NCI-H2081 (cell line): ENCODE results near the gene TECTA.
A peak's percentile ranks its signal among the peaks of the same experiment; 100 is the strongest.
"Not testable (repeated sequence)": the region's sequence is repeated elsewhere in the genome, so short reads cannot be mapped to it uniquely, and the experiment has no call there.

ENCODE experiments used
- DNase-seq, 2 experiments: peaks; one replicate each; lab custom pipeline; 2025; lab: John Stamatoyannopoulos, UW

The TECTA gene

DNA sequence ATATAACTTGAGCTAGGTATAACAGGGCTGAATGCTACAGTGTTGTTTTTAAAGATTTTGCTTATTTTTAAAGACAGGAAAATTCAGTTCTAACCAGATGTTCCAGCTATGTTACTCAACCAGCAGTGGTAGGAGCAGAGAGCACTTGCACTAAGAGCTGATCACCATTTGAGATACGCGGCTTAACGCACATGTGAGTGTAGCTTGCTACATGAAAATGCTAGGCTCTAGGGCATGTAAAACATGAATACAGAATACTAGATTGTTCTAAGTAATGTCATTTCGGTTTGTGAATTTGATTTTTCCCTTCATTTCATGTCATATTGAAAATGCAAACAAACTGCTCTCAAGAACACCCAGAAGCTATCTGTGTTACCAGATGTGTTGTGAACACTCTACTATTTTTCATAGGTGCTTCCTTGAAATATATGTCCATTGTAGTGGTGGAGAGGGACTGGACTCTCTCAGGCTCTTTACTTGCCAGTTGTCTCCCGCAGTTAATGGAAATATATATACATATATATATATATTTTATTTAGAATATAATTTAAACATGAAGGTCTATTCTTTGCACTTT, 10.8 kb upstream of the TECTA start:
- DNase-seq = no peak

DNA sequence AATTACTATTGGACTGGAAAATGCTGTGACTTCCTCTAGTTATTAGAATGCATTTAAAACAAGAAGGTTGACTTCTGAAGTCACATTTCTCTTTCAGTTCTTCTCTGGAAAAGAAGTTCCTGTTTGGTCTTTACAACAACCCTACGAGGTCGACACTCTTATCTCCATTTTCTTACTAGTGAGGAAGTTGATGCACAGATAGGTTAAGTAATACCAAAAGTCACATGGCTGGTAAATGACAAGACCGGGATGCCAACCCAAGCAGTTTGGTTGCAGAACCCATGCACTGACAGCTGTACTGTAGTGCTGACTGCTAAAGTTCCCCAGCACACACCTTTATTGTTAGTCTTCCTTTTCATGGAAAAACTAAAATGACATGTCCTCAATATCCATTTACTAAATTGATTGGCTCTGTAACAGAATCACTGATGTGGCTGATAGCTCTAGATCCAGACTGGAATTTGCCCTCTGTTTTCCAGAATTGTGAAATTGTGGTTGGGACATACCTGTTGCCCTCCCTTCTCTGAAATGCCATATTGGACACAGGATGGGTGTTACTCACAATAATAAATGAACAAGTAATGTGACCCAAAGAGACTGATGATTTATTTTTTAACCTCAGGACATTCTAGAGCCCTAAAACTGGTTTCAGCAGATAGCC, 9.4 kb upstream of the TECTA start:
- no peak for DNase-seq

DNA sequence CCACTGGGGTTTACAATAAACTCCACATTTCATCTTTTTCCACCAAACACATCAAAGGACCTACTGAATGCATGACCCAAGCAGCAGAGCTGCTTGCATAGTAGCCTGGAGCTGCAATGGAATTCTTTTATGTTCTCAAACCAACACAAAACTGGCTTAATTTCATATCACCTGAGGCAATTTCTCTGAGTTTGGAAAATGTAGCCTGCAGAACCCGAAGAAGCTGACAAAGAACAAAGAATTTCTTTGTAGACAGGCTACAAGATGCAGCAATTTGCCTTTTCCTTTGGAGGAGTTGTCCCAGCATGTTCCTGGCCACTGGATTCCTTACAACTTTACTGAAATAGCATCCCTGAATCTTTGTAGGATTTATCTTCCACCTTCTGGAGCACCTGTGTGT, 5.5 kb upstream of the TECTA start:
- no peak for DNase-seq

DNA sequence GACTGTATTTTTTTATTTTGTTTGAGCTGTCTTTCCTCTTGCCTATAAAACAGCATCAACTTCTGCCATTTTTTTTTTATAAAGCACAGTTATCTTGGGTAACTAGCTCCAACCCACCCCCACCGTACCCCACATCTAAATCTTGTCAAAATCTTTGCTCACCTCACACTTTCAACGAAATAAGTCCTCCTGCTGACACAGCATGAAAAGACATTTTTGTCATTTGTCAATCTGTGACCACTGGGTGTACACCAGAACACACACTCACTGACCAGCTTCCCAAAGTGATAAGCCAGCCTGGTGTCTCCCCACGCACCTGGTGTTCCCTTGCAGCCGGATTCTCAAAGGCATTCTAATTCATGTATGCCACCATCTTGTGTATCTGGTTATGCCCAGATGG, 1.7 kb upstream of the TECTA start:
- DNase-seq = no peak

DNA sequence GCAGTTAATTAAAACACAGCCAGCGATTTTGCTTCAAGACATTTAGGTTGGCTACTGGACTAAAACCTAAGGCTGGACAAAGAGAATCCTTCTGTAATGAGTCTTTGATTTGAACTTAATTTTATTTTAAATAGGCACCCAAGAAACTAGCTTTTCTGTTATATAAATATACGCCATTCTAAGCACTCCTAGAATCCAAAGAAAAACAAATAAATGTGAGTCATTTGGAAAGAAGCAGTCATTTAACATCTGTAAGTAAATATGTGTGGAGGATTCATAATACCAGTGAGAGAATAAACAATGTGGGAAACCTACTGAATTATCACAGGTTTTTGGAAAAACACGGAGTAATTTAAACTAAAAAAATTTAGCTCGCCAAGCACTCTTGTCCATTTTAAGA, 1.2 kb upstream of the TECTA start:
- no peak for DNase-seq

DNA sequence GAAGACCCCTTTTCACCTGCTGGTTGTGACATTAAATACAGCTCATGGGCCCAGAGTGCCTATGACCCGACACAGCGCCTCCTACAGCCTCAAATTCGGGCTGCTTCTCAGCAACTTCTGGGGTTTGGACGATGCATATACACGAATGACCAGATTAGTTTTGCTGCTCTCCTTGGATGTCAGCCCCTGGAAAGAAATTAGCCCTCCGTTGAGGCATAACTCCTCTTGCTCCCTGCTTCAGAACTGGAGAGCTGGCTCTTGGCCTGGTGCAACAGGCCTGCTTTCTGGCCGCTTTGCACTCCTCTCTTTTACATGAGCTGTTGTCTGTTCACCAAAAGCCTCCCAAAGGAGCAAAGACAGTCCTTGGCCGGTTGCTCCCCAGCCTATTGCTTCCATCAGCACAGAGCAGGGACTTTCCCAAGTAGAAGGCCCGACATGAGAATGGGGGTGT, 3.3 kb downstream of the TECTA start:
- DNase-seq = no peak

DNA sequence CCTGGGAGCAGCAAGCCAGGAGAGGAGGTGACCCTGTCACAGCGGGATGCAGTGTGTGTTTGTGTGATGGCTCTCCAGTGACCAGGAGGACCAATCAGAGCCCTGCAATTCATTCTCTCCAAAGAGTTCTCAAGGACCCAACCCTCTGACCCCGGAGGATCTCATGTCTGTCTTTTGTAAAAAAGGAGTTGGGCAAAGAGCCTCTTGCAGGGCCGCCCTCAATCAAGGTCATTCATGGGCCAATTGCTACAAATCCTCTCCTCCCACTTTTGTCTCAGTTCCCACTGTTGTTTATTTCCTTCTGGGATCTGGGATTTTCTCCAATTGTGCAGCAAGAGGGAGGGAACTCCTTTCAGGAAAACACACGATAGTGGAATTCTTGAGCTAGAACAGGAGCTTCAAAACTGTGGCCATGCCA, 4.0 kb downstream of the TECTA start:
- no peak for DNase-seq

DNA sequence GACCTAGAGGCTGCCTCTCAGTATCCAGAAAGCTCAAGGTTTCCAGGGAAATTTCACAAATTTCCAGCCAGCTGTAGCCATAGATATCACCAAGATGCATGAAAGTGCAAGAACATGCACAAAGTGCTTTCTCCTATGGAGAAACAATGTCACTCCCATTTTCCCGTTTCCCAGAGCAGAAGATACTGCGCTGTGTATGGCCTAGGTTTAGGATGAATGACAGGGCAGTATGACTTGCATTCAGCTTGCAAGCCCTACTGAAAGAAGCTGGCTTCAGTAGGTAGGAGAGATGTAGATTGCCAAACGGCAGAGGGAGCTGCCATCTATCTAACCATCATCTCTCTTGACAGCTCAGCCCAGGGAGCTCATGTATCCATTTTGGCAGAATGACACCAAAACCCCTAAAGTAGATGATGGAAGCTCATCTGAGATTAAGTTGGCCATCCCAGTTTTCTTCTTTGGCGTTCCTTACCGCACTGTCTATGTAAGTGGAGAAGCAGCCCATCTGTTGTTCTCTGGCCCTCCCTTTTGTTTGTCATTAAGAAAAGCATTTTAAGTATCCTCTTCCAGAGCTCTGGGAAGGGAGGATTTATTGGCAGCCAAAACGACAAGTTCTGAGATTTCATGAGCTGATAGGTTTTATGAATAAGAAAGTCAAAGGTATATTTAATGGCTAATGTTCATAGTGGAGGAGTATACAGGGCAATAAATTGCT, 4.6 kb downstream of the TECTA start:
- DNase-seq = no peak

DNA sequence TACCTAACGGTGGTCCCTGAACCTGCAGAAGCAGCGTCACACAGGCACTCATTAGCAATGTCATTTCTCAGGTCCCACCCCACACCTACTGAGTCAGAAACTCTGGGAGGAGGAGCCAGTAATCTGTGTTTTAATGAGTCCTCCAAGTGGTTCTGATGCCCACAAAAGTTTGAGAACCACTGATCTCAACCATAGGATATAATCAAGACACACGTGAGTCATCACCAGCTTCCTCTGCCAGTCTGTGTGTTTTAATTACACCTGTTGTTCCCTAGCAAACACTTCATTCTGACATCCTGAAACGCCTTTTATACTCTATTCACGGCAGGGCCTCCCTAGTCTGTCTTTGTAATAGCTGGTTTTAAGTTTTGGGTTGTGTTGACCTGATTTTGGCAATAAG, 5.8 kb downstream of the TECTA start:
- peak; percentile 14 to 60 for DNase-seq

DNA sequence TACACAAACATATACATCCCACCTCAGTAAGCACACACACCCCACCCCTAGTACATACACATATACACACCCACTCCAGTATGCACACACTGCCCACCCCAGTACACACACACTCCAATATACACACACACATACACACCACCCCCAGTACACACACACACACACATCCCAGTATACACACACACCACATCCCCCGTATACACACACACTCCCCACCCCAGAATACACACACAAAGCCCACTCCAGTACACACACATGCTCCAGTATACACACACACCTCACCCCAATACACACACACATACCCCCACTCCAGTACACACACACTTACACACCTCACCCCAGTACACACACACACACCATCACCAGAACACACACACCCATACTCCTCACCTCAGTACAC, 7.4 kb downstream of the TECTA start:
- no peak for DNase-seq

DNA sequence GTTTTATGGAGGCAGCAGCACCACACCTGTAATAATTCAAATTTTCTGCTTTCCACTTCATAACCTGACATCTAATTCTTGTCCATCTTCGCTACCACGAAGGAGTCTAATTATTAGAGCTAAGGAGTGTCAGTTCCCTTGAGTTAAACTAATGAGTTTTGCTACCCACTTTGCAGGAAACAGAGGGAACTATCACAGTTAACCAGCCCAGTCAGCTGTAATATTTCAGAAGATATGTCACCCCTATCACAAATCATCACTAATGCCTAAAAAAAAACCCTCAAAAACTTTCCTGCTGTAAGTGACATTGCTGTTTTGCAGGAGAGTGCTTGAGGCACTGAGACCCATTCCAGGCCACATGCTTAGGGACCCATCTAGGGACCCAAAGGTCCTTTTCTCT, 8.4 kb downstream of the TECTA start:
- DNase-seq = no peak

DNA sequence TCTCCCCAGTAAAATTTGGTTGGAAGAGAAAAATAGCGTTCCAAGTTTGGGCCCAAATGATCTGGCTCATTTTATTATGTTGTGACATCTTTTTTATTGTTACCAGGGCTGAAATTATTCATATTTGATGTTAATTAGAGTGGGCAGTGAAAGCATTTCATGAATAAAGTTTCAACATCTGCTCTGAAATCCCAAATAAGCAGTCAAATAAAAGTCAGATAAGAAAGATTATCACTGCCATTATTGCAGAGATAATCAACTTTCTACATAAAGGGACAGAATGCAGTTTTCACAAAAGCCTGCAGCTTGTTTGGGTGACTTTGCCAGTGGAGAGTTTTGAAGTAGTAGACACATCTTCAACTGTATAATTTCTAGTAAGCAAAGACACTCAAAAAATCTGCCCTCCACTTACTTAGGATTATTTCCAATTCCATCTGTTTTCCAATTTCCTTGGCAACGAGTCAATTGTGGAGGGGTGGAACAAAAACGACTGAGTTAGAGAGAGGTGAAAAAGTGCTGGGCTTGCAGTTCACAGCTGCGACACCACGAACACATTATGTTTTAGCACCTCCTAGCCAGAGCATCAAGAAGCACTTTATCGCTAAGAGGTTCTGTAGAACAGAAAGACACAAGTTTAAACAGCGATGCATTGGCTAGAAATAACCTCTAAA, 9.0 kb downstream of the TECTA start:
- no peak for DNase-seq

DNA sequence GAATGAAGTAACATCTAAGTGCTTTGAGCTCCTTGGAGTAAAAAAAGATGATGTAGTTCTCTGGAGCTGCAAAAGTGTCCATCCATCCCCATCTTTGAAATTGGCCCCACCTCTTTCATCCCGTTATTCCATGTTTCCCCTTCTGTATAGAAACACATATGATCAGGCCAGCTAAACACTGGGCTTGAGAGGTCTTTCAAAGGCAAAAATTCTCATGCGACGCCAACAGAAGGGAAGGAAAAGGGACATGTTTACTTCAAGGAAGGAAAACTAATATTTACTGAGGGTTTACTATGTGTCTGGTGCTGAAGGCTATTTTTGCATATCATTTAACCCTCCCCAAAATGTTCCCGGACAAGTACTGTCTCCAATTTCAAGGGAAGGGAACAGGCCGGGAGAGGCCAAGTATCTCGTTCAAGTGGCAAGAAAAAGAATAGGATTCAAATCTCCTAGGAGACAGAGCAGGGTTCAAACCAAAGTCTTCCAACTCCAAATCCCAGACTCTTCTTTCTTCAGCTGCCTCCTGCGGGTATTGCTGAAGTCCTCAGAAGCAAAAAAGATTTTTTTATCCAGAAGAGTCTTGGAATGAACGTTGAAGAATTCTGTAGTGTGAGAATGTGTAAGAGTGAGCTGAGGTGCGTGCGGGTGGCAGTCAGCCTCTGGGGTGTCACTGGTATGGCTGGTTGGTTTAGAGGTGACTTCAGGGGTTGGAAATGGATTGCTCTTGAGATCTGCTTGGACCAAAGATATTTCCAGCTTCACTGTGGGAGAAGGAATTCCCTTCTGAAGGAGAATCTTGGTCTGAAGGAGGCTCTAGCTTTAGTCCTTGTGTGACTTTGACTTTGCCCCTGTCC, 10.1 kb downstream of the TECTA start:
- no peak for DNase-seq

DNA sequence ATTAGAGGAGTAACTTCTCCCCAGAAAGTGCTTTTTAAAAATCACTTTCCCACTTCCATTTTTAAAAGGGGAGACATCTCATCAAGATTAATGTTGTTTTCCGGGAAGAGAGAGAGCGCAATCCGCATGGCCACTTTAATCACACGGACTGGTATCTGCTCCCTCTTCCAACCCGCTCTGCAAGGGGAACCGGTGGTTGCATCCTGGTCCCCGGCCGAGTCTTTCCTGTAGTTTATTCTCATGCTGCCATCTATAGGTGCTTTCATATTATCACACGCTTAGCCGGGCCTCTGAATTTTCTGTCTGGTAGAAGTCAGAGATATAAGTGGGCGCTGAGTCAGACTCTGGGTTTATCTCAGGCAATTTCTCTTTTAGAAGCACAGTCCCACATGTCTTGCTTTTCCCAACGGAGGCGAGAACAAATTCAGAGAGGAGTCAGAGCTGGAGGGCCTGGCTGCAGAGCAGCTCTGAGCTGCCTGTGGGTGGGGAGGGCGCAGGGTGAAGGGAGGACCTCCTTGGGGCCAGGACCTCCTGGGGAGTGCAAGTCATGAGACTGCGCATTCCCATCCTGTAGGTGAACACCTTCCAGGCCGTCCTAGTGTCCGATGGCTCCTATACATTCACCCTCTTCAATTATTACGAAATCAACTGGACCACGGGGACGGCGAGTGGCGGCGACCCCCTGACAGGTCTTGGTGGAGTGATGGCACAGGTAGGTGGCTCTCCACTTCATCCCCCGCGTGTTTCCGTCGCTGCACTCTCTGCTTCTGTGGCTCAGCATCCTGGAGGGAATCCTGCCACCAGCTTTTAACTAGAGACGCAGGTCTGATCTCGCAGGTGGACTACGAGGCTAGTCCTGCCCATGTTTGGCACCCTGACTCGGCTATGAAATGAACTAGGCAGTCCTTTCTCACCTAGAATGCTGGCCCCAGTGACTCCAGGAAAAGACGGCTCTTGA, 11.7 kb downstream of the TECTA start:
- DNase-seq = peak; percentile 67 to 79

DNA sequence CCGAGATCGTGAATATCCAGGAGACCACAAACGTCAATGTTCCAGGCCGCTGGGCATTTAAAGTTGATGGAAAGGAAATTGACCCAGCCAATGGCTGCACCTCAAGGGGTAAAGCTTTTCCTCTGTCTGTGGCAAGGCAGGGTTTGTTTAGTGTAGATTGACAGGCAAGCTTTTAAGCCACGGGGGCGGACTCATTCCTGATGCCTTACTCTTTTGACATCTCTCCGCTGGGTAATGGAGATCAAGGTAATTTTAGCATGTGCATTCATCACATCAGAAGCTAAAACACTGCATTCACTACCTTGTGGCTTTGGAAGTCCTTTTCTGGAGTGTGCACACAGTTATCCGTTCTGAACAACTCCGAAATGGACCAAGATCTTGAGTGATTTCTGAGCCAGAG, 12.6 kb downstream of the TECTA start:
- DNase-seq = no peak

DNA sequence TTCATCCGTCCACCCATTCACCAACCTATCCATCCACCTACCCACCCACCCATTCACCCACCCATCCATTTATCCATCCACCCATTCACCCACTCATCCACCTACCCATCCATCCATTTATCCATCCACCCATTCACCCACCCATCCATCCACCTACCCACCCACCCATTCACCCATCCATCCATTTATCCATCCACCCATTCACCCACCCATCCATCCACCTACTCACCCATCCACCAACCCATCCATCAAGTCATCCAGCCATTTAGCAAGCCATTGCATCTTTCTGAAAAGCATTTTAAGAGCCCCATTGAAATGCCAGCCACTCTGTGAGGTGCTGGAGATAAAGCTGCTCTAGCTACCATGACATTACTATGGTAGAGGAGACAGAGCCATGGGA, 14.0 kb downstream of the TECTA start:
- not testable (repeated sequence) for DNase-seq

DNA sequence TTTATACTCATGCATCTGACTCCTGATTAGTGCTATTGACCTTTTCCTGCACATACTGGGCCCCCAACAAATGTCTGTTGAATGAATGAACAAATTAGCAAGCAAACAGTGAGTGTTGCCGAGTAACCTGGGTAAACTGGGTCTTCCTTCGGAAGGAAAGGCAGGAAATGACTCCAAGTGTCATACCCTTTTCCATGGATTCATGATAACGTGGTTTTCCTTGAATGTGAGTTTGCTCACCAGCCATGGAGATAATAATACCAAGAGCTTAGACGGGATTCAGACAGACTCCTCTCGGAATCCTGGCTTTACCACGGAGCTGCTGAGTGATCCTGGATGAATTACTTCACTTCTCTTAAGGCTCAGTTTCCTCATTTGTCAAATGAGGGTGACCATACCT, 16.7 kb downstream of the TECTA start:
- peak in 1 of 2 experiments; percentile 13 for DNase-seq

DNA sequence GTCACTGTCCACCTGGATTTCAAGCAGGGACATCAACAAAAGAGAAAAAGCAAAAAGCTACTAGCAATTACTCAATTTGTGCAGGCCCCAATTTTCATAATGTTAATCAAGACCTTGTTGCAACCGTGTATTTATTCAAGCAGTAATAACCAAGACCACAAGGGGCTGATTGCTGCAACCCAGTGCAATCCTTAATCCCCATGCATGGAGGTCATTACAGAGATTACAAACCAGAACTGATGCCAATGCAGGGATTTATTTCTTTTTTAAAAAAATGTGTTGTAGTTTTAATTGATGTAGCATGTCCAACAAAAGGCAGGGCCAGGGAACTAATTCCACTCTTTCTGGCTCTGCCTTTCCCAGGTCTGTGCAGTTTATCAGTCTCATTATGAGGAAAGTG, 18.4 kb downstream of the TECTA start:
- no peak for DNase-seq

DNA sequence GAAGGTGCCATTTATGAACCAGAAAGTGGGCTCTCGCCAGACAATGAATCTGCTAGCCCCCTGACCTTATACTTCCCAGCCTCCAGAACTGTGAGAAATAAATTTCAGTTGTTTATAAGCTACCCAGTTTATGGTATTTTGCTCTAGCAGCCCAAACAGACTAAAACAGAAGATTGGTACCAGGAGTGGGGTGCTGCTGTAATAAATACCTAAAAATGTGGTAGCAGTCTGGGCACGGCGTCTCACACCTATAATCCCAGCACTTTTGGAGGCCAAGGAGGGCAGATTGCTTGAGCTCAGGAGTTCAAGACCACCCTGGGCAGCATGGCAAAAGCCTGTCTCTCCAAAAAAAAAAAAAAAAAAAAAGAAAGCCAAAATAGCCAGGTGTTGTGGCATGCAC, 21.3 kb downstream of the TECTA start:
- DNase-seq = no peak

DNA sequence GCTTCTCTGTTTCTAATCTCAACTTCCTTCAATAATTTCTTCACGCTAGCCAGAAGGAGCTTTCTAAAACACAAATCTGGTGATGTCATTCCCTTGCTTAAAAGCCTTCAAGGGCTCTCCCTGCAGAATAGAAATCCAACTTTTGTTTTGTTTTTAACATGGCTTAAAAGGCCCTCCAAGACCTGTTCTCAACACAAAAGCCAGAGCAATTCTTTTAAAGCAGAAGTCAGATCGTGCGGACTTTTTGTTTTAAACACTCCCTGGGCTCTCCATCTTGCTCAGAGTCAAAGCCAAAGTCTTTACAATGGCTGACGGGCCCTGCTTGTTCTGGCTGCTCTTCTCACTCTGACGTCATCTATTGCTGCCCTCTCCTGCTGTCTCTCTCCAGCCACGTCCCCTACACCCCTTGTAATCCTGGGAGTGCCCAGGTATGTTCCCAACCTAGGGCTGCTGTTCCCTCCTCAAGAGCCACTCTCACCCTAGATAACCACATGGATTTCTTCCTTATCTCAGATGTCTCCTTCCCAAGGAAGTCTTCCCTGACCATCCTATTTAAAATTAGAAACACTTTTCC, 22.5 kb downstream of the TECTA start:
- no peak for DNase-seq
